ENCODE results near the gene ADAMTSL3. TPM values are rescaled to one million over a fixed set of nuclear protein-coding genes. Genes with fewer than 3 reads are reported as not detected.

Gene ADAMTSL3
- total RNA-seq, 3 donors from 2014 or later, result 2.2 to 52.1 (median 4.1) TPM

DNA sequence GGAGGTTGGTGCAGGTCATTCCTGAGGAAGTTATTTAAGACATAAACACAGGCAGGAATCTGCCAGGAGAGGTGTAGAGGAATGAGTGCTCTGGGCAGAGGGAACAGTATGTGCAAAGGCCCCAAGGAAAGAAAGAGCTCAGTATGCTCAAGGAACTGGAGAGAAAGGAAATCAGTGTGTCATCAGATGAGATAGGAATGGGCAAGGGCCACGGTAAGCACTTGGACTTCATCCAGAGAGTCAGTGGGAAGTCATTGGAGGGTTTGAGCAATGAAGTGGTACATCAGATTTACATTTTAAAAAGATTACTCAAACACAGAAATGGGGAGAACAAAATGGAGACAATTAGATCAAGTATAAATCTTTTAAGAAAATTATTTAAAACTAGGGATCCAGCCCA is 272.2 kb downstream of the ADAMTSL3 start:
- intact Hi-C loops (cut with DNase I, micrococcal nuclease), result no loop called here
- no peaks in the 10 kb centered on the region for H3K36me3 ChIP-seq (ENCODE audit: low read depth)
- DNase-seq (no peak), ATAC-seq (no peak)
- no peak for TF ChIP-seq CTCF (IDR thresholded peaks at IDR 0.05)
- H3K4me3 ChIP-seq, result no peak overlapping the region
- no peaks in the 10 kb centered on the region for H3K9me3 ChIP-seq
- H3K4me1 ChIP-seq (ENCODE audit: low read depth), result peaks cover 3% of the 10 kb centered on the region

DNA sequence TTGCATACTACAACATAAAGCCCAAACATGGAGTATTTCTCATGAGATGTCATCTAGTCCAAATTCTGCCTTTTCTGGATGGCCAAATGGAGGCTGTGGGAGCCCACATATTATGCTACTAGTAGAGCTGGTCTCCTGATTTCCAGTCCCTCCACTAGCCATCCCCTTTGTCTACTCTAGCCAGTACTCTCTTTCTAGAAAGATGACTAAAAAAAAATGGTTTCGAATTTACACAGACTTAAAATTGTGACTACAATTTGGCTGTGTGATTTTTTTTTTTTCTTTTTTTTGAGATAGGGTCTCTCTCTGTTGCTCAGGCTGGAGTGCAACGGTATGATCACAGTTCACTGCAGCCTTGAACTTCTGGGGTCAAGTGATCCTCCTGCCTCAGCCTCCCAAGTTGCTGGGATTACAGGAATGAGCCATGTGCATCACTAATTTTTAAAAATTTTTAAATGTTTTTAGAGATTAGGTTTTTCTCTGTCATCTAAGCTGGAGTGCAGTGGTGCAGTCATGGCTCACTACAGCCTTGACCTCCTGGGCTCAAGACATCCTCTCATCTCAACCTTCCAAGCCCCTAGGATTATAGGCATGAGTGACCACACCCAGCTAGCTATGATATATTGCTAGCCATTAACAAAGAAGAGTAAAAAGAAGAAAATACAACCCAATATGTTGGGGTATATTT is 273.9 kb downstream of the ADAMTSL3 start:
- TF ChIP-seq CTCF (IDR thresholded peaks at IDR 0.05), result no peak
- no peak for DNase-seq
- ATAC-seq, result no peak
- intact Hi-C loops (cut with DNase I, micrococcal nuclease), result no loop called here
- Histone ChIP-seq H3K9me3 (no peaks in the 10 kb centered on the region), H3K4me1 (ENCODE audit: low read depth) (peaks cover 5% of the 10 kb centered on the region), H3K4me3 (no peak overlapping the region), H3K36me3 (ENCODE audit: low read depth) (no peaks in the 10 kb centered on the region)

DNA sequence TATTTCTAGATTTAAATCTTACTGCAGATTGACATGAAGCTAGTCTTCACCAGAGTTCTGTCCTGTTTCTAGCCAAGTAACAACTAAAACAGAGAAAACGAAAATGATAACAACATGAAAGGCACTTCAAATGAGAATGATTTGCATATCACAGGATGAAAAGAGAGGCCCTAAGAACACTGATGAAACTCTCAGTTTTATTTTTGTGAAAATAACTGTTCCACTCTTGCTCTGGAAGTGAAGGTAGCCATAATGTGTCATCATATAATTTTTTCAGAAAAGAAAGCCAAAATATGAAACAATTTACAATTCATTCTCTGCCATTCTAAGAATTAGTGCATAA is 274.4 kb downstream of the ADAMTSL3 start:
- H3K9me3 ChIP-seq, result no peaks in the 10 kb centered on the region
- ATAC-seq (no peak), DNase-seq (no peak)
- H3K36me3 ChIP-seq (ENCODE audit: low read depth), result no peaks in the 10 kb centered on the region
- TF ChIP-seq CTCF (IDR thresholded peaks at IDR 0.05), result no peak
- H3K4me1 ChIP-seq (ENCODE audit: low read depth), result peaks cover 5% of the 10 kb centered on the region
- H3K4me3 ChIP-seq, result no peak overlapping the region
- intact Hi-C loops (cut with DNase I, micrococcal nuclease), result no loop called here

- H3K4me1 ChIP-seq (ENCODE audit: low read depth), result peaks cover 5% of the 10 kb centered on the region
- no peak for ATAC-seq
- no peak overlapping the region for H3K4me3 ChIP-seq
- H3K9me3 ChIP-seq, result no peaks in the 10 kb centered on the region
- no peak for TF ChIP-seq CTCF (IDR thresholded peaks at IDR 0.05)
- no peak for DNase-seq
- intact Hi-C loops (cut with DNase I, micrococcal nuclease), result no loop called here
- H3K36me3 ChIP-seq (ENCODE audit: low read depth), result no peaks in the 10 kb centered on the region
Observed at GRCh38 chr15:83928878-83929418, 275.0 kb downstream of the ADAMTSL3 start.

DNA sequence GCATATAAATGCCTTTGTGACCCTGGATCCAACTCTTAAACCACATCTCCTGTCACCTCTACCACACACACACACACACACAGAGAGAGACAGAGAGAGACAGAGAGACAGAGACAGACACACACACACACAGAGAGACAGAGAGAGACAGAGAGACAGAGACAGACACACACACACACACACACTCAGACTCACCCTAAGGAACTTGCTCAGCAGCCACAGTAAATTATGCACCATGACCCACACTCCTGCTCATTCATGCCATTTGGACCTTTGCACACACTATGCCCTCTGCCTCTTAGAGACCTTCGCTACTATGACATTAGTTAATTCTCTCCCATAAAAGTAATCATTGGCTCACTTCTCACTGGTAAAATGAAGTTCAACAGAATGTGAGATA is 275.7 kb downstream of the ADAMTSL3 start:
- DNase-seq, result no peak
- H3K9me3 ChIP-seq, result no peaks in the 10 kb centered on the region
- H3K4me1 ChIP-seq (ENCODE audit: low read depth), result peaks cover 5% of the 10 kb centered on the region
- no peak overlapping the region for H3K4me3 ChIP-seq
- no peak for ATAC-seq
- intact Hi-C loops (cut with DNase I, micrococcal nuclease), result no loop called here
- TF ChIP-seq CTCF (IDR thresholded peaks at IDR 0.05), result no peak
- H3K36me3 ChIP-seq (ENCODE audit: low read depth), result no peaks in the 10 kb centered on the region
